Gastroesophageal sphincter (tissue), 3 donors: ENCODE data around the gene WDR37.

Experiments used
- EP300 ChIP-seq: sonication (generic); formaldehyde crosslinking; IDR thresholded peaks from one replicate; pipeline ENCODE4 v1.6.1; 2017; ENCODE audit warnings: antibody characterized with exemption, mild to moderate bottlenecking
- POLR2A ChIP-seq, 2 donors: fragments of 450-650 bp; IDR thresholded peaks; one replicate each; pipeline ENCODE4 v1.6.1; 2017; ENCODE audit warnings: antibody characterized with exemption in 2 of 2, mild to moderate bottlenecking in 2 of 2, moderate library complexity in 1 of 2
- POLR2AphosphoS5 ChIP-seq: sonication (generic); formaldehyde crosslinking; IDR thresholded peaks from one replicate; pipeline ENCODE4 v1.6.1; 2017; ENCODE audit warnings: antibody characterized with exemption
- TF ChIP-seq, protein P1 (sequence below), 4 experiments: fragments of 200-600 bp in 2 of 4; fragments of 450-650 bp in 2 of 4; sonication (generic) in 1 of 4; IDR thresholded peaks; one replicate each; pipeline ENCODE4 v1.5.1; 2017 to 2019; ENCODE audit warnings: antibody characterized with exemption in 4 of 4, mild to moderate bottlenecking in 2 of 4, moderate library complexity in 2 of 4

DNA sequence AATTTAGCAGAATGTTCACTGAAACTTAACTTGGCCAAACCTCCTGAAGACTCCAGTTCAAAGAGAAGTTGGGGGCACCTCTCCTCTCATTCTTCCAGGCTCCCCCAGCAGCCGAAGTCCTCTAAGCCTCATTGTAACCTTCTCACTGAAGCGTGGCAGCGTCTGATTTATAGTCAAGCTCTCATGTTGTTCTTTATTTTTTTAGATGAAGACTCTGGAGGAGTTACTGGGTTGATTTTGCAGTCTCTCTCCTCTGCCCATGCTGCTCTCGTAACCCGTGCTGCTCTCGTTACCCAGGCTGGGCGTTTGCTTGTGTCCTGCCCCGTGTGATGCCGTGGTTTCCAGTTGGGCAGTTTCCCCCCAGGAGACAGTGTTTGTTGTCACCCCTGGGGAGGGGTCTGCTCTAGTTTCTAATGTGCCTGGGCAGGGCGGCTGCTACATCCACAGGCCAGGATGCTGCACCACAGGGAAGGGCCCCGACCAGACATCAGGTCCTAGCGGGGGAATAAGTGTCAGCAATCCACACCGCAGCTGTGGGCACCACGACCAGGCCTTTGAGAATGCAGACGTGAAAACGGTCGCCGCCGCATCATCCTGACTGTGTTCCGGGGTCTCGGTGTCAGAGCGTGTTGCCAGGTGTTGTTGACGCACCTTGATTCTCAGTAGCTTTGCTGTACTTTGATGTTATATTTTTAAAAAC is 65.2 kb downstream of the WDR37 start:
- no peak for TF ChIP-seq EP300
- no peak for TF ChIP-seq POLR2A (IDR thresholded peaks at IDR 0.05)
- TF ChIP-seq, protein P1, sequence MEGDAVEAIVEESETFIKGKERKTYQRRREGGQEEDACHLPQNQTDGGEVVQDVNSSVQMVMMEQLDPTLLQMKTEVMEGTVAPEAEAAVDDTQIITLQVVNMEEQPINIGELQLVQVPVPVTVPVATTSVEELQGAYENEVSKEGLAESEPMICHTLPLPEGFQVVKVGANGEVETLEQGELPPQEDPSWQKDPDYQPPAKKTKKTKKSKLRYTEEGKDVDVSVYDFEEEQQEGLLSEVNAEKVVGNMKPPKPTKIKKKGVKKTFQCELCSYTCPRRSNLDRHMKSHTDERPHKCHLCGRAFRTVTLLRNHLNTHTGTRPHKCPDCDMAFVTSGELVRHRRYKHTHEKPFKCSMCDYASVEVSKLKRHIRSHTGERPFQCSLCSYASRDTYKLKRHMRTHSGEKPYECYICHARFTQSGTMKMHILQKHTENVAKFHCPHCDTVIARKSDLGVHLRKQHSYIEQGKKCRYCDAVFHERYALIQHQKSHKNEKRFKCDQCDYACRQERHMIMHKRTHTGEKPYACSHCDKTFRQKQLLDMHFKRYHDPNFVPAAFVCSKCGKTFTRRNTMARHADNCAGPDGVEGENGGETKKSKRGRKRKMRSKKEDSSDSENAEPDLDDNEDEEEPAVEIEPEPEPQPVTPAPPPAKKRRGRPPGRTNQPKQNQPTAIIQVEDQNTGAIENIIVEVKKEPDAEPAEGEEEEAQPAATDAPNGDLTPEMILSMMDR (IDR thresholded peaks at IDR 0.05) = no peak
- TF ChIP-seq POLR2AphosphoS5 = no peak
